Measurements from ENCODE around the gene XPR1. TPM values are rescaled to one million over a fixed set of nuclear protein-coding genes. Genes with fewer than 3 reads are reported as not detected.

Gene XPR1
- total and polyA plus RNA-seq, 2 donors (not counting 1 experiment from before 2014, with no cell fraction given), result 2.8 to 22.3 TPM

GRCh38 chr1:180927348-180927747, 295.5 kb downstream of the XPR1 start:
- Histone ChIP-seq H3K27me3 (replicated peaks in 1 of 4; ENCODE audit: control extremely low read depth in 1 of 4, control insufficient read depth in 3 of 4, insufficient read depth in 4 of 4, low read length in 3 of 4) (peaks cover 0 to 15% (median 0%) of the 10 kb centered on the region in 4 experiments), H3K79me2 (ENCODE audit: control insufficient read depth, insufficient read depth, low read length) (no peaks in the 10 kb centered on the region), H4K20me1 (ENCODE audit: control insufficient read depth, insufficient read depth, low read length, poor library complexity, severe bottlenecking) (no peaks in the 10 kb centered on the region), H2AFZ (ENCODE audit: insufficient read depth, low read depth, low read length, poor library complexity, severe bottlenecking) (no peak overlapping the region), H3K4me1 (ENCODE audit: control insufficient read depth in 2 of 2, insufficient read depth in 2 of 2, low read length in 2 of 2) (peaks cover 0 to 9% of the 10 kb centered on the region in 2 donors), H3K4me3 (ENCODE audit: control extremely low read depth in 1 of 5, extremely low read depth in 1 of 5, insufficient read depth in 1 of 5, low read depth in 2 of 5, low read length in 4 of 5) (no peak overlapping the region), H3K9ac (ENCODE audit: low read length) (no peak overlapping the region), H3K36me3 (replicated peaks in 1 of 2; ENCODE audit: control extremely low read depth in 1 of 2, control insufficient read depth in 1 of 2, extremely low read depth in 1 of 2, insufficient read depth in 2 of 2, low read length in 1 of 2) (no peaks in the 10 kb centered on the region), H3K4me2 (replicated peaks; ENCODE audit: low read depth, low read length, poor library complexity, severe bottlenecking) (no peak overlapping the region), H3K9me3 (ENCODE audit: control extremely low read depth in 1 of 3, control insufficient read depth in 2 of 3, insufficient read depth in 1 of 3, low read length in 2 of 3) (no peaks in the 10 kb centered on the region), H3K27ac (ENCODE audit: low read length in 2 of 2) (no peak overlapping the region)
- Mint-ChIP-seq H3K4me3 (no peak overlapping the region), H3K9me3 (ENCODE audit: insufficient read depth) (no peaks in the 10 kb centered on the region), H3K4me1 (peaks cover 4% of the 10 kb centered on the region), H3K27ac (no peak overlapping the region), H3K27me3 (peaks cover 16% of the 10 kb centered on the region)
- CTCF ChIA-PET, result no interaction called here
- intact Hi-C loops (cut with micrococcal nuclease), result no loop called here
- 89% methylated on average over 13 of the region's 13 CpGs for WGBS (ENCODE audit: insufficient coverage)
- ATAC-seq (ENCODE audit: low read depth) (no peak), DNase-seq (no peak)
- POLR2A ChIA-PET, result no interaction called here
- no peak for TF ChIP-seq EZH2 (IDR thresholded peaks at IDR 0.05; ENCODE audit: borderline replicate concordance, insufficient read depth, low read depth, low read length, poor library complexity, severe bottlenecking)

GRCh38 chr1:180927841-180928240, 296.0 kb downstream of the XPR1 start:
- peaks cover 0 to 9% of the 10 kb centered on the region in 2 donors for H3K4me1 ChIP-seq (ENCODE audit: control insufficient read depth in 2 of 2, insufficient read depth in 2 of 2, low read length in 2 of 2)
- H3K4me2 ChIP-seq (replicated peaks; ENCODE audit: low read depth, low read length, poor library complexity, severe bottlenecking), result no peak overlapping the region
- Mint-ChIP-seq H3K27me3 (peaks cover 16% of the 10 kb centered on the region), H3K9me3 (ENCODE audit: insufficient read depth) (no peaks in the 10 kb centered on the region), H3K4me1 (peaks cover 4% of the 10 kb centered on the region), H3K4me3 (no peak overlapping the region), H3K27ac (no peak overlapping the region)
- H3K9me3 ChIP-seq (ENCODE audit: control extremely low read depth in 1 of 3, control insufficient read depth in 2 of 3, insufficient read depth in 1 of 3, low read length in 2 of 3), result no peaks in the 10 kb centered on the region
- peaks cover 0 to 13% (median 0%) of the 10 kb centered on the region in 4 experiments for H3K27me3 ChIP-seq (replicated peaks in 1 of 4; ENCODE audit: control extremely low read depth in 1 of 4, control insufficient read depth in 3 of 4, insufficient read depth in 4 of 4, low read length in 3 of 4)
- 69% methylated on average over 3 of the region's 4 CpGs for WGBS (ENCODE audit: insufficient coverage)
- H3K27ac ChIP-seq (ENCODE audit: low read length in 2 of 2), result no peak overlapping the region
- TF ChIP-seq EZH2 (IDR thresholded peaks at IDR 0.05; ENCODE audit: borderline replicate concordance, insufficient read depth, low read depth, low read length, poor library complexity, severe bottlenecking), result no peak
- TF ChIP-seq, protein P1, sequence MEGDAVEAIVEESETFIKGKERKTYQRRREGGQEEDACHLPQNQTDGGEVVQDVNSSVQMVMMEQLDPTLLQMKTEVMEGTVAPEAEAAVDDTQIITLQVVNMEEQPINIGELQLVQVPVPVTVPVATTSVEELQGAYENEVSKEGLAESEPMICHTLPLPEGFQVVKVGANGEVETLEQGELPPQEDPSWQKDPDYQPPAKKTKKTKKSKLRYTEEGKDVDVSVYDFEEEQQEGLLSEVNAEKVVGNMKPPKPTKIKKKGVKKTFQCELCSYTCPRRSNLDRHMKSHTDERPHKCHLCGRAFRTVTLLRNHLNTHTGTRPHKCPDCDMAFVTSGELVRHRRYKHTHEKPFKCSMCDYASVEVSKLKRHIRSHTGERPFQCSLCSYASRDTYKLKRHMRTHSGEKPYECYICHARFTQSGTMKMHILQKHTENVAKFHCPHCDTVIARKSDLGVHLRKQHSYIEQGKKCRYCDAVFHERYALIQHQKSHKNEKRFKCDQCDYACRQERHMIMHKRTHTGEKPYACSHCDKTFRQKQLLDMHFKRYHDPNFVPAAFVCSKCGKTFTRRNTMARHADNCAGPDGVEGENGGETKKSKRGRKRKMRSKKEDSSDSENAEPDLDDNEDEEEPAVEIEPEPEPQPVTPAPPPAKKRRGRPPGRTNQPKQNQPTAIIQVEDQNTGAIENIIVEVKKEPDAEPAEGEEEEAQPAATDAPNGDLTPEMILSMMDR (IDR thresholded peaks at IDR 0.05), result no peak
- ATAC-seq (ENCODE audit: low read depth), result no peak
- no peak overlapping the region for H3K9ac ChIP-seq (ENCODE audit: low read length)
- ChIA-PET CTCF (no interaction called here), POLR2A (no interaction called here)
- H3K4me3 ChIP-seq (ENCODE audit: control extremely low read depth in 1 of 5, extremely low read depth in 1 of 5, insufficient read depth in 1 of 5, low read depth in 2 of 5, low read length in 4 of 5), result no peak overlapping the region
- DNase-seq, result no peak
- intact Hi-C loops (cut with micrococcal nuclease), result no loop called here
- no peaks in the 10 kb centered on the region for H4K20me1 ChIP-seq (ENCODE audit: control insufficient read depth, insufficient read depth, low read length, poor library complexity, severe bottlenecking)
- H2AFZ ChIP-seq (ENCODE audit: insufficient read depth, low read depth, low read length, poor library complexity, severe bottlenecking), result no peak overlapping the region
- no peaks in the 10 kb centered on the region for H3K36me3 ChIP-seq (replicated peaks in 1 of 2; ENCODE audit: control extremely low read depth in 1 of 2, control insufficient read depth in 1 of 2, extremely low read depth in 1 of 2, insufficient read depth in 2 of 2, low read length in 1 of 2)
- no peaks in the 10 kb centered on the region for H3K79me2 ChIP-seq (ENCODE audit: control insufficient read depth, insufficient read depth, low read length)

Measured in B cell (primary cell).